HG03575 (cell line): ENCODE measurements around the gene MOB3B.

Source experiments
- ATAC-seq: cut with Tn5 transposase; IDR thresholded peaks from one replicate; pipeline ENCODE4 v1.9.1; 2021; ENCODE audit not compliant: unreplicated experiment, insufficient number of reproducible peaks, low FRiP score; ENCODE audit errors: extremely low read depth

MOB3B gene

GRCh38 chr9:27291292-27291691 lies 238.3 kb downstream of the MOB3B start:
- no peak for ATAC-seq

- no peak for ATAC-seq
Measured at GRCh38 chr9:27282269-27282668, 247.3 kb downstream of the MOB3B start.

GRCh38 chr9:27280860-27281259 lies 248.8 kb downstream of the MOB3B start:
- ATAC-seq, result no peak

GRCh38 chr9:27280249-27280648 lies 249.4 kb downstream of the MOB3B start:
- ATAC-seq, result no peak

DNA sequence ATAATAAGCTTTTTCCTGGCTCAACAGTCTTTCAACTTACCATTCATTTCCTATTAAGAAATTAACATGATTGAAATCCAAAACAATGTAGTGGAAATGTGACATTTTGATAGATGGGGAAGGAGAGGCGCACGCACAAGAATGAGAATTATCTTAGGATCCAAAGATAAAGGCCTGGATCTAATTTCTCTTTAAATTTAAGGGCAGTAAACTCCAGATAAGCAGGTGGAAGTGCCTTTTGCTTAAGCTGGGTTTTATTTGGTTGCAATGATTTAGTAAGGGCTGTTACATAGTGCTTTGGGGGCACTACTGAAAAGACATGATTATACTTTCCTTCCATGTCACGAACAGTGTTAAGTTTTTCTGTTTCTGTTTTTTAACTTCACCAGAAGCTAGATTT lies 250.0 kb downstream of the MOB3B start:
- no peak for ATAC-seq

- no peak for ATAC-seq
Measured at GRCh38 chr9:27278374-27278773, 251.2 kb downstream of the MOB3B start.

DNA sequence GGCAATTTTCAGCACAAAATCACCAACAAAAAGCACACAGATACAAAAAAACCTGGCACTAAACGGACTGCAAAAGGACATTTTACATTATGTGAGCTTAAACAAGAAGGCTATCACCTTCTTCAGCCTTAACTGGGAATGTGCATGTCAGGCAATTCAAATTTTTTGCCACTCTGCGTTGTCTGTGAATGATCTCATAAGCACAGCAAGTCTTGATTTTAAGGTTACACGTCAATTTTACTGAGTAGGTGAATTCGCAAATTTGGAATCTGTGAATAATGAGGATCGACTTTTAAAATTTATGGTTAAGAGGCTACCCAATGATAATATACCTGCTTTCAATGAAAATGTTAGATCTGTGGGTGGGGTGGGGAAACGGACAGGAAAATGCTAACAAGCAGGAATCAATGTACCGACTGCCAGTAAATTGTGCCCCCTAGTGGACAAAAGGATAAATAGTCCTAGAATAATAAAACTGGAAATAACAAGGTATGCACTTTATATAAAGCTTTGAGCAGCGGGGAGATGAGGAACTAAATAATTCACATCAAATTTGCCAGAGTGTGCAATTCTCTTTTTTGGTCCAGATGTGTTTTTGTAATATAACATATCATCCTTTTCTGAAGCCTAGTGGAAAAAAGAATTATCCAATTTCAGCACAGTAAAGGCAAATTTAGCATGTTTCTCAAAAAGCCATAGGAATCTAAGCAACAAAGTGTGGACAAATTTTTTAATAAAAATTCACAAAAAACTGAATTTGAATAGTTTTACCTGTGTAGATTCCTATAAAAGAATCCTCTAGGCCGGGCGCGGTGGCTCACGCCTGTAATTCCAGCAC lies 253.2 kb downstream of the MOB3B start:
- ATAC-seq, result no peak
